PC-9 (cell line): ENCODE measurements around the gene THNSL1.

Experiments used
- EZH2 ChIP-seq: fragments of 200-600 bp; sonication (generic); IDR thresholded peaks from 2 replicates; pipeline ENCODE4 v1.8.0; 2017; ENCODE audit warnings: antibody characterized with exemption, low read depth
- TF ChIP-seq, protein P1 (sequence below): fragments of 200-600 bp; sonication (generic); conservative IDR thresholded peaks from 2 replicates; pipeline ENCODE4 v1.6.1; 2017; ENCODE audit warnings: mixed run types, antibody characterized with exemption, mild to moderate bottlenecking, moderate library complexity

DNA sequence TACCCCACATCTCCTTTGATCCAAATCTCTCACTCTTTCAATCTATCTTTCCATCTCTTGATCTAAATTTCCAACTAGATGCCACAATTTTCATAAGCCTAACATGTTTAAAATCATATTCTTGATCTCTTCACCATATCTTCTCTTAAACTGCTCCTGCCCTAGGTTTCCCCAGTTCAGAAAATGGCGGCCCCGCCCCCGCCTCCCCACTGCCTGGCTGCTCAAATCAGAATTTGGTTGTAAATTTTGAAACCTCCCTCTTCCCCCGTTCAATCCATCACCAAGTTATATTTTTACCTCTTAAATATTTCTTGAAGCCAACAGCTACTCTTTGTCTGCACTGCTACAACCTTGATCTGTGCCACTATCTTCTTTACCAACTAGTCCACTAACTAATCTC lies 36.7 kb upstream of the THNSL1 start:
- TF ChIP-seq, protein P1, sequence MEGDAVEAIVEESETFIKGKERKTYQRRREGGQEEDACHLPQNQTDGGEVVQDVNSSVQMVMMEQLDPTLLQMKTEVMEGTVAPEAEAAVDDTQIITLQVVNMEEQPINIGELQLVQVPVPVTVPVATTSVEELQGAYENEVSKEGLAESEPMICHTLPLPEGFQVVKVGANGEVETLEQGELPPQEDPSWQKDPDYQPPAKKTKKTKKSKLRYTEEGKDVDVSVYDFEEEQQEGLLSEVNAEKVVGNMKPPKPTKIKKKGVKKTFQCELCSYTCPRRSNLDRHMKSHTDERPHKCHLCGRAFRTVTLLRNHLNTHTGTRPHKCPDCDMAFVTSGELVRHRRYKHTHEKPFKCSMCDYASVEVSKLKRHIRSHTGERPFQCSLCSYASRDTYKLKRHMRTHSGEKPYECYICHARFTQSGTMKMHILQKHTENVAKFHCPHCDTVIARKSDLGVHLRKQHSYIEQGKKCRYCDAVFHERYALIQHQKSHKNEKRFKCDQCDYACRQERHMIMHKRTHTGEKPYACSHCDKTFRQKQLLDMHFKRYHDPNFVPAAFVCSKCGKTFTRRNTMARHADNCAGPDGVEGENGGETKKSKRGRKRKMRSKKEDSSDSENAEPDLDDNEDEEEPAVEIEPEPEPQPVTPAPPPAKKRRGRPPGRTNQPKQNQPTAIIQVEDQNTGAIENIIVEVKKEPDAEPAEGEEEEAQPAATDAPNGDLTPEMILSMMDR = no peak
- no peak for TF ChIP-seq EZH2
